Measurements from ENCODE around the gene CRAMP1.

DNA sequence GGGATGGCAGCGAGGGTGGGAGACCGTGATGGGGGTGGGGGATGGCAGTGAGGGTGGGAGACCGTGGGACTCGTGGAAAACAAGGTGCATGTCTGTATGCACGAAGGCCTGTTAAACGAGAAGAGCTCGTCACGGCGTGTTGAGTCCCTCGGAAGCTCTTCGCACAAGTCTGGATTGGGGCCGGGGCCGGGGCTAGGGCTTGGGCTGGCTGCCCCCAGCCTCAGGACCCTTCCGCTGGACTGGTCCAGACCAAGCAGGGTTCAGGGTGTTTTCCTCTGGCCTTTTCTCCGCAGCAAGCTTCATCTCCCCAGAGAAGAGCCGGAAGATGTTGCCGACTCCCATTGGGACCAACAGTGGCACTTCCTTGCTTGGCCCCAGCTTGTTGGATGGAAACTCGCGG, 58.2 kb downstream of the CRAMP1 start:
- TF ChIP-seq, protein P1, sequence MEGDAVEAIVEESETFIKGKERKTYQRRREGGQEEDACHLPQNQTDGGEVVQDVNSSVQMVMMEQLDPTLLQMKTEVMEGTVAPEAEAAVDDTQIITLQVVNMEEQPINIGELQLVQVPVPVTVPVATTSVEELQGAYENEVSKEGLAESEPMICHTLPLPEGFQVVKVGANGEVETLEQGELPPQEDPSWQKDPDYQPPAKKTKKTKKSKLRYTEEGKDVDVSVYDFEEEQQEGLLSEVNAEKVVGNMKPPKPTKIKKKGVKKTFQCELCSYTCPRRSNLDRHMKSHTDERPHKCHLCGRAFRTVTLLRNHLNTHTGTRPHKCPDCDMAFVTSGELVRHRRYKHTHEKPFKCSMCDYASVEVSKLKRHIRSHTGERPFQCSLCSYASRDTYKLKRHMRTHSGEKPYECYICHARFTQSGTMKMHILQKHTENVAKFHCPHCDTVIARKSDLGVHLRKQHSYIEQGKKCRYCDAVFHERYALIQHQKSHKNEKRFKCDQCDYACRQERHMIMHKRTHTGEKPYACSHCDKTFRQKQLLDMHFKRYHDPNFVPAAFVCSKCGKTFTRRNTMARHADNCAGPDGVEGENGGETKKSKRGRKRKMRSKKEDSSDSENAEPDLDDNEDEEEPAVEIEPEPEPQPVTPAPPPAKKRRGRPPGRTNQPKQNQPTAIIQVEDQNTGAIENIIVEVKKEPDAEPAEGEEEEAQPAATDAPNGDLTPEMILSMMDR (IDR thresholded peaks at IDR 0.05): no peak
- TF ChIP-seq POLR2A (IDR thresholded peaks at IDR 0.05): no peak

Measured in adrenal gland (tissue), 5 donors.